Activated T-helper 1 cell treated with anti-CD3 and anti-CD28 coated beads, Interleukin-2, amount 50 U/mL, for 16 hours (primary cell): Measurements from ENCODE around the gene AMY2B.
"Not testable (repeated sequence)": the region's sequence is repeated elsewhere in the genome, so short reads cannot be mapped to it uniquely, and the experiment has no call there.

ENCODE experiments used
- DNase-seq, 2 donors: peaks; one replicate each; pipeline ENCODE4 v3.0.0-alpha.2; 2020; ENCODE audit warnings: low read depth in 1 of 2, low spot score in 1 of 2

Gene AMY2B

DNA sequence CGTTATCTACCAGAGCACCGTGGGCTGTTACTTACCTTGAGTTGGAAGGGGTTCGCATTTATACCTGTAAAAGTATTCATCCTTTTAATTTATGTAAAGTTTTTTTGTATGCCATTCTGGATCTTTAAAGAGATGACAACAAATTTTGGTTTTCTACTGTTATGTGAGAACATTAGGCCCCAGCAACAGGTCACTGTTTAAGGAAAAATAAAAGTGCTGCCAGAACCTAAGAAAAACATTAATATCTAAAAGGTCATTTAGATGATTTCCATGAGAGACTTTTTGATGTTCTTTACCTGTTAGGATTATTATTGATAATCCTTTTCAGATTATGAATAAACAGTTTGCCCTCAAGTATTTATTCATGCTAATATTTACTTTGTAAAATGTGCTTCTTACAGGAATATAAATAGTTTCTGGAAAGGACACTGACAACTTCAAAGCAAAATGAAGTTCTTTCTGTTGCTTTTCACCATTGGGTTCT is 45.6 kb downstream of the AMY2B start, which contains the start of gene AMY2A:
Gene AMY2A, plus strand, starts transcription at position 434 of the 484 bp plus-strand sequence. Its CDS starts 14 bp downstream, at position 448.
- DNase-seq, result not testable (repeated sequence)

- DNase-seq, result not testable (repeated sequence)
These were observed 56.0 kb downstream of the AMY2B start for GRCh38 chr1:103627436-103627835.
